ENCODE data around the gene EFHD2.

- TF ChIP-seq CTCF (IDR thresholded peaks at IDR 0.05): no peak
- peak in 1 of 2 donors; percentile 91 for TF ChIP-seq POLR2A (IDR thresholded peaks at IDR 0.05)
These were observed at the start of gene EFHD2 for GRCh38 chr1:15409388-15410222.

Data from vagina (tissue), 2 donors.